ENCODE measurements around the gene LPXN.
"Not testable (repeated sequence)": the region's sequence is repeated elsewhere in the genome, so short reads cannot be mapped to it uniquely, and the experiment has no call there.

The LPXN gene

DNA sequence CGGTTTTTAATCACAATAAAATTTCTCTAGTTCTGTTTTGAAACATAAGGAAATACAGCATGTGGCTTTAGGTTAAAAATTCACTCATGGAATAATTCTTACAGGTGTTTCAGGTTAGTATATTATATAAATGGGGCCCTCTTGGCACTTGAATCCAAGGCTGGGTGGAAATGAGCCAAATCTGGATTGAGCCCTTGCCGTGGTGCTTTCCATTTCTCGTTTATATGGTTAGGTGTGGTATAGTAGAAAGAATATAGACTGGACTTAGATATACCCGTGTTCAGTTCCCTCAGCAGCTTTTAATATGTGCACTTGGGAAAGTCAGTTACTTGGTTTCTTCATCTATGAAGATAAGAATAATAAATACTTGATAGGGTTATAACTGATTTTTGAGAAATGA, 19.2 kb upstream of the LPXN start:
- H3K36me3 Mint-ChIP-seq (ENCODE audit: low read depth) = peaks cover 60% of the 10 kb centered on the region
- no peaks in the 10 kb centered on the region for H3K9me3 Mint-ChIP-seq
- peaks cover 91% of the 10 kb centered on the region for H3K4me1 Mint-ChIP-seq (ENCODE audit: low read depth)
- no peak overlapping the region for H3K27ac Mint-ChIP-seq
- H3K4me3 Mint-ChIP-seq = no peak overlapping the region
- no peaks in the 10 kb centered on the region for H3K27me3 Mint-ChIP-seq

DNA sequence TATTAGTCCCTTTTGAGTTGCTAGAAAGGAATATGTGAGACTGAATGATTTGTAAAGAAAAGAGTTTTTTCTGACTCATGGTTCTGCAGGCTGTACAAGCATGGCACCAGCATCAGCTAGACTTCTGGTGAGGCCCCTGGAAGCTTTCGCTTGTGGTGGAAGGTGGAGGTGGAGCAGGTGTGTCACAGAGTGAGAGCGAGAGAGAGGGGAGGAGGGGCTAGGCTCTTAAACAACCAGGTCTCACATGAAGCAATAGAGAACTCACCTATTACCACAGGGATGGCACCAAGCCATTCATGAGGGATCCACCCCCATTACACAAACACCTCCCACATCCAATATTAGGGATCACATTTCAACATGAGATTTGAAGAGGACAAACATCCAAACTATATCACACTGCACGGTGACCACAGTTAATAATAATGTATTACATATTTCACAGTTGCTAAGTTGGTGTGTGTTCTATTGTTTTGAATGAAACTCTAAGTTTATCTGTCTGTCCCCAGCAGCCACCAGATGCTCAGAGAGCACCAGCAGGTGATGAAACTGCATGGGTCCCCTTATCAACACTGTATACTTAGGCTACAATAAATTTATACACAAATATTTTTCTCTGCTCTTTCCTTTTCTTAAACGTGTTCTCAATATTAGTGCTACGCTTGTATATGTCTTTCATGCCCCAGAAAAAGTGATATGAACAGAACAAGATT, 17.3 kb upstream of the LPXN start:
- Mint-ChIP-seq H3K4me1 (ENCODE audit: low read depth) (peaks cover 81% of the 10 kb centered on the region), H3K4me3 (no peak overlapping the region), H3K9me3 (no peaks in the 10 kb centered on the region), H3K36me3 (ENCODE audit: low read depth) (peaks cover 58% of the 10 kb centered on the region), H3K27me3 (no peaks in the 10 kb centered on the region), H3K27ac (peak overlapping the region; percentile 38)

- Mint-ChIP-seq H3K27me3 (no peaks in the 10 kb centered on the region), H3K4me3 (no peak overlapping the region), H3K27ac (peak overlapping the region; percentile 7), H3K9me3 (no peaks in the 10 kb centered on the region), H3K36me3 (ENCODE audit: low read depth) (peaks cover 68% of the 10 kb centered on the region), H3K4me1 (ENCODE audit: low read depth) (peaks cover 81% of the 10 kb centered on the region)
These were observed 16.0 kb upstream of the LPXN start for GRCh38 chr11:58591659-58592058.

- H3K4me3 Mint-ChIP-seq = no peak overlapping the region
- H3K36me3 Mint-ChIP-seq (ENCODE audit: low read depth) = peaks cover 78% of the 10 kb centered on the region
- peaks cover 83% of the 10 kb centered on the region for H3K4me1 Mint-ChIP-seq (ENCODE audit: low read depth)
These were observed 11.3 kb upstream of the LPXN start for GRCh38 chr11:58586998-58587397.

DNA sequence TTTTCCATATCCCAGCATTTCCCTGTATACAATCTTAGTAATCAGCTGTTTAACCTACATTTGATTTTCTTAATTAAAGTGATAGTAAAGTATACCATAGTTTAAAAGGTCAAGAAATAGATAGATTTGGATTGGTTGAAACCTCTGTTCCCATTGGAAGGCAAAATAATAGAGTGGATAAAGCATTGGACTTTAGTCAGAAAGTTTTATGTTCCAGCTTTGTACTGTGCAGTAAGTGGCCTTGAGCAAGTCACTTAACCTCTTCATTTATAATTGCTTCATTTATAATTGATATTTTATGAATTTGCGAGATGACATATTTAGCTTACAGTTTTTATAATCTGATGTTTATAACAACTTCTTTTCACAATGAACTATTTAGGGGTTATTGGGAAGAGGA, 6.8 kb upstream of the LPXN start:
- no peak overlapping the region for H3K27ac Mint-ChIP-seq
- H3K36me3 Mint-ChIP-seq (ENCODE audit: low read depth) = peaks cover 66% of the 10 kb centered on the region
- H3K4me3 Mint-ChIP-seq = peak overlapping the region; percentile 68
- H3K27me3 Mint-ChIP-seq = no peaks in the 10 kb centered on the region
- H3K9me3 Mint-ChIP-seq = no peaks in the 10 kb centered on the region
- H3K4me1 Mint-ChIP-seq (ENCODE audit: low read depth) = peaks cover 73% of the 10 kb centered on the region

More at GRCh38 chr11:58586998-58587397, 11.3 kb upstream of the LPXN start:
- Mint-ChIP-seq H3K27me3 (no peaks in the 10 kb centered on the region), H3K27ac (no peak overlapping the region), H3K9me3 (no peaks in the 10 kb centered on the region)

DNA sequence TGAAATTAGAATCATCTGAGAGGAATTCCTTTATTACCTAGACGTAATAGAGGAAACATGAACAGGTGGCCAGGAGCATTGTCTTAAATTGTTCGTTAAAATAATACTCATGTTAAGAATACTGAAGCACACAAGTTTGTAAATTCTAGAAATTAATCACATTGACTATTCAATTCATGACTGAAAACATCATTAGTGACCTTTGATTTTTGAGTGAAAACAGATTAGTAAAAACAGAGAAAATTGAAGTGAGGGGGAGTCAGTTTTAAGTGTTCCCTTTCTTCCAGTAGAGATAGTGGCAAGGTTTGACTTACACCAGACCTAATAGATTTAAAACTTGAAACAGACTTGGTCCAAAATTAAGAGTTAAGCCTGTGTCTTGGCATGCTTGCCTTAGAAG, 4.7 kb upstream of the LPXN start:
- peaks cover 72% of the 10 kb centered on the region for H3K4me1 Mint-ChIP-seq (ENCODE audit: low read depth)
- H3K36me3 Mint-ChIP-seq (ENCODE audit: low read depth) = peaks cover 51% of the 10 kb centered on the region
- peak overlapping the region; percentile 98 for H3K4me3 Mint-ChIP-seq
- no peaks in the 10 kb centered on the region for H3K27me3 Mint-ChIP-seq
- H3K27ac Mint-ChIP-seq = peak overlapping the region; percentile 99
- H3K9me3 Mint-ChIP-seq = no peaks in the 10 kb centered on the region

DNA sequence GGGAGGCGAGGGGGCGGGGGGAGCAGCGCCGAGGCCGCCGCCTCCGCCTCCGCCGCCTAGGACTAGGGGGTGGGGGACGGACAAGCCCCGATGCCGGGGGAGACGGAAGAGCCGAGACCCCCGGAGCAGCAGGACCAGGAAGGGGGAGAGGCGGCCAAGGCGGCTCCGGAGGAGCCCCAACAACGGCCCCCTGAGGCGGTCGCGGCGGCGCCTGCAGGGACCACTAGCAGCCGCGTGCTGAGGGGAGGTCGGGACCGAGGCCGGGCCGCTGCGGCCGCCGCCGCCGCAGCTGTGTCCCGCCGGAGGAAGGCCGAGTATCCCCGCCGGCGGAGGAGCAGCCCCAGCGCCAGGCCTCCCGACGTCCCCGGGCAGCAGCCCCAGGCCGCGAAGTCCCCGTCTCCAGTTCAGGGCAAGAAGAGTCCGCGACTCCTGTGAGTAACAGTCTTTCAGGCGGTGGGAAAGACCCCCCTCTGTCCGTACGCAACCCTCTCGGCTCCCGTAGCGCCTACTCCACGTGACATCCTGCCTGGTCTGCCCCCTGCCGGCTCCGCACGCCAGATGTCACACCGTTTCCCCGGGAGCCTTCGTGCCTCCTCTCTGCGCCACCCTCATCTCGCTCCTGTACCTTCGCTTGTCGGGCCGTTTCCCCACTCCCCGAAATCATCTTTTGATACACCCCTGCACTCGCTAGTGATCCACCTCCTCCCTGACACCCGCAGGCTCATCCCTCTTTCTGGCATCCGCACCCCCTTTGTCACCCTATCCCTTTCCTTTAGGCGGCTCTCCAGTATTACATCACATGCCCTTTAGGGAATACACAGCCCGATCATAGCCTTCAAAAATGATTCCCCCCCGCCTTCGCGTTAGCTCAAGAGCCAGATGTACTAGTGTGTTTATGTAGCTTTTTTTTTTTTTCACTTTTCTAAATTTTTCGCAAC, 3.8 kb upstream of the LPXN start:
- Mint-ChIP-seq H3K27ac (peak overlapping the region; percentile 100), H3K9me3 (no peaks in the 10 kb centered on the region), H3K4me1 (ENCODE audit: low read depth) (peaks cover 69% of the 10 kb centered on the region)

GRCh38 chr11:58578635-58579191, 3.1 kb upstream of the LPXN start, which contains the start of gene ZFP91:
TSS of gene ZFP91 (plus strand) at chr11:58579063. CDS start at chr11:58579282, 219 bp downstream.
- Mint-ChIP-seq H3K4me1 (ENCODE audit: low read depth) (peaks cover 67% of the 10 kb centered on the region), H3K27ac (peak within 1 kb of the TSS; percentile 100), H3K4me3 (peak within 1 kb of the TSS; percentile 98), H3K9me3 (no peaks in the 10 kb centered on the region), H3K36me3 (ENCODE audit: low read depth) (peaks cover 54% of the 10 kb centered on the region), H3K27me3 (no peaks in the 10 kb centered on the region)

More for the DNA sequence above, 3.8 kb upstream of the LPXN start:
- peaks cover 50% of the 10 kb centered on the region for H3K36me3 Mint-ChIP-seq (ENCODE audit: low read depth)
- no peaks in the 10 kb centered on the region for H3K27me3 Mint-ChIP-seq
- H3K4me3 Mint-ChIP-seq = peak overlapping the region; percentile 98

DNA sequence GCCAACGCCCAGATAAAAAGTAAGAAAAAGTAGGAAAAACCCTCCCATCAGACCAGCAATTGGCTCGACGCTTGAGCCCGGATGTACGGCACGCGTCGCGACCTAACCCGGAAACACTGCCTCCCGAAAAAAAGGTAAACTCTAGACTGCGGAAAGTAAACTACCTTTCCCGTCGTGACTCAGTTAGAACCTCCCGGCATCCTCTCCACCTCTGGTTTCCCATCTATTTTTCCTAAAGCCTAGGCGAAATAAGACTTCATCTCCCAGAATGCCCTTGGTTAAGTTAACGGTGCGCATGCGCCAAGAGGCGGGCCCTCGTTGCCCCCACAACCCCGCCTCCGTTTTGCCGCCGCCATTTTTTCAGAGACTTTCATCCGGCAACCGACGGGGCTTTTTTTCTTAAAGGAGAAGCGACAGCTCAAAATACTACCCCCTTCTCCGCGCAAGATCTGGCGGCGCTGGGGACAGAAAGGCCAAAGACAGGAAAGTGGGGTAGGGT, 2.5 kb upstream of the LPXN start:
- Mint-ChIP-seq H3K27me3 (no peaks in the 10 kb centered on the region), H3K4me1 (ENCODE audit: low read depth) (peaks cover 67% of the 10 kb centered on the region), H3K27ac (peak overlapping the region; percentile 100), H3K9me3 (no peaks in the 10 kb centered on the region), H3K4me3 (peak overlapping the region; percentile 98), H3K36me3 (ENCODE audit: low read depth) (peaks cover 54% of the 10 kb centered on the region)

GRCh38 chr11:58577555-58578135, 2.0 kb upstream of the LPXN start:
- no peaks in the 10 kb centered on the region for H3K27me3 Mint-ChIP-seq
- peak overlapping the region; percentile 98 for H3K4me3 Mint-ChIP-seq
- peaks cover 53% of the 10 kb centered on the region for H3K36me3 Mint-ChIP-seq (ENCODE audit: low read depth)
- H3K9me3 Mint-ChIP-seq = no peaks in the 10 kb centered on the region
- H3K4me1 Mint-ChIP-seq (ENCODE audit: low read depth) = peaks cover 63% of the 10 kb centered on the region
- peak overlapping the region; percentile 100 for H3K27ac Mint-ChIP-seq

- peak overlapping the region; percentile 100 for H3K27ac Mint-ChIP-seq
- peaks cover 60% of the 10 kb centered on the region for H3K4me1 Mint-ChIP-seq (ENCODE audit: low read depth)
- H3K4me3 Mint-ChIP-seq = peak overlapping the region; percentile 98
- no peaks in the 10 kb centered on the region for H3K9me3 Mint-ChIP-seq
- peaks cover 50% of the 10 kb centered on the region for H3K36me3 Mint-ChIP-seq (ENCODE audit: low read depth)
- H3K27me3 Mint-ChIP-seq = no peaks in the 10 kb centered on the region
These were observed 1.3 kb upstream of the LPXN start for GRCh38 chr11:58576887-58577471.

DNA sequence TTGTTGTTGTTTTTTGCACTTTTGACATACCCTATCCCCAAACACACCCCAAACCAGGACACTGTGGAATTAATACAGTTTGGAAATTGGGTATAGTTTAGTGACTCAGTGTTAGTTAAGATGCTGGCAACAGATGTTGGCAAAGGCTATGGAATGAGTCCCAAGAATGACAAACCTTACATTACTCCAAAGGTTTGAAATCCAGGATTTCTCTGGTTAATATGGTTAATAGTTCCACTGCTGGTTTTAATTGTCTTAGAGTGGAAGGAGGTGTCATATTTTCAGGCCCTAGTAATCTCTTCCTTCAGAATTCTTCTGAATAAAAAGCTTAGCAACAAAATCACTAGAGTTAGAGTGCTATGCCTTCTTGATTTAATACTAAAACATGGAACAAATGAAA, 775 bp downstream of the LPXN start:
- Mint-ChIP-seq H3K9me3 (no peaks in the 10 kb centered on the region), H3K4me3 (peak overlapping the region; percentile 98), H3K4me1 (ENCODE audit: low read depth) (peaks cover 62% of the 10 kb centered on the region), H3K36me3 (ENCODE audit: low read depth) (peaks cover 45% of the 10 kb centered on the region), H3K27me3 (no peaks in the 10 kb centered on the region), H3K27ac (peak overlapping the region; percentile 100)

- Mint-ChIP-seq H3K27ac (peak overlapping the region; percentile 100), H3K27me3 (no peaks in the 10 kb centered on the region), H3K36me3 (ENCODE audit: low read depth) (peaks cover 53% of the 10 kb centered on the region), H3K4me3 (peak overlapping the region; percentile 98), H3K4me1 (ENCODE audit: low read depth) (peaks cover 70% of the 10 kb centered on the region), H3K9me3 (no peaks in the 10 kb centered on the region)
These were observed 2.1 kb downstream of the LPXN start for GRCh38 chr11:58573451-58574104.

GRCh38 chr11:58572906-58573305, 2.8 kb downstream of the LPXN start:
- H3K4me3 Mint-ChIP-seq = peak overlapping the region; percentile 98
- not testable (repeated sequence) for H3K27me3 Mint-ChIP-seq, H3K9me3 Mint-ChIP-seq
- peaks cover 77% of the 10 kb centered on the region for H3K4me1 Mint-ChIP-seq (ENCODE audit: low read depth)
- H3K36me3 Mint-ChIP-seq (ENCODE audit: low read depth) = peaks cover 60% of the 10 kb centered on the region
- H3K27ac Mint-ChIP-seq = peak overlapping the region; percentile 100
